GM12878 (cell line): ENCODE data around the gene FHOD3. TPM values are rescaled to one million over a fixed set of nuclear protein-coding genes. Genes with fewer than 3 reads are reported as not detected.
"Not testable (repeated sequence)": the region's sequence is repeated elsewhere in the genome, so short reads cannot be mapped to it uniquely, and the experiment has no call there.

Experiments used
- ATAC-seq: fragments of 200-7000 bp; cut with Tn5 transposase; 3 replicates; pipeline ENCODE4 v1.9.1; 2020; ENCODE audit warnings: mild to moderate bottlenecking, moderate library complexity
- BruUV-seq: library from RNA; stranded (reverse); fragments of 400-500 nt; replicated peaks from 2 replicates; lab custom pipeline; 2021; lab: Mats Ljungman, UMichigan
- CTCF ChIA-PET: fragments of 300-600 bp; sonication (Branson Sonifier 250); formaldehyde crosslinking; extraction: SDS; loops from one replicate; lab custom pipeline; 2021; ENCODE audit warnings: inconsistent platforms; lab: Yijun Ruan, JAX
- POLR2A ChIA-PET: fragments of 350-600 bp; formaldehyde crosslinking; extraction: SDS; loops from one replicate; lab custom pipeline; 2021; ENCODE audit warnings: inconsistent platforms; lab: Charles Lee
- RAD21 ChIA-PET: fragments of 300-600 bp; sonication (Branson Sonifier 250); formaldehyde crosslinking; loops from one replicate; lab custom pipeline; 2023; ENCODE audit warnings: antibody characterized with exemption; ENCODE audit not compliant: unreplicated experiment; lab: Charles Lee
- SMC1A ChIA-PET: fragments of 300-600 bp; sonication (Branson Sonifier 250); formaldehyde crosslinking; loops from one replicate; lab custom pipeline; 2023; ENCODE audit not compliant: unreplicated experiment, uncharacterized antibody; lab: Charles Lee
- DNase-seq: peaks from one replicate; pipeline ENCODE4 v3.0.0-alpha.2; 2011; ENCODE audit warnings: low read depth, low spot score
- FAIRE-seq: peaks from 3 replicates; lab custom pipeline; 2011; peaks lifted over from hg19 to GRCh38; lab: Jason Lieb, UNC
- H2AFZ ChIP-seq: 2 replicates; pipeline ENCODE4 v1.6.0; 2011; ENCODE audit warnings: low read depth, low read length, control low read depth; ENCODE audit not compliant: control insufficient read depth
- H3K27ac ChIP-seq: 2 replicates; pipeline ENCODE4 v1.5.1; 2011; ENCODE audit warnings: control low read depth; ENCODE audit not compliant: control insufficient read depth, insufficient read depth
- H3K27me3 ChIP-seq, 2 experiments: replicated peaks in 1 of 2; 2 replicates each; pipeline versions ENCODE4 v1.6.0 to v1.6.1; 2011; ENCODE audit warnings: low read length in 1 of 2; ENCODE audit not compliant: control insufficient read depth in 2 of 2, insufficient read depth in 2 of 2
- H3K36me3 ChIP-seq, 2 experiments: 2 replicates each; pipeline ENCODE4 v1.5.1; 2011; ENCODE audit warnings: low read length in 1 of 2; ENCODE audit not compliant: control insufficient read depth in 2 of 2, insufficient read depth in 2 of 2
- H3K4me1 ChIP-seq: 2 replicates; pipeline ENCODE4 v1.6.1; 2011; ENCODE audit warnings: mild to moderate bottlenecking, low read length, moderate library complexity, mixed read lengths; ENCODE audit not compliant: control insufficient read depth, insufficient read depth
- H3K4me2 ChIP-seq: 2 replicates; pipeline ENCODE4 v1.6.0; 2011; ENCODE audit warnings: control low read depth; ENCODE audit not compliant: control insufficient read depth, insufficient read depth
- H3K4me3 ChIP-seq: fragments of 200-600 bp; sonication (generic); 2 replicates; pipeline ENCODE4 v1.5.1; 2016
- H3K79me2 ChIP-seq: 2 replicates; pipeline ENCODE4 v1.6.0; 2011; ENCODE audit warnings: low read length; ENCODE audit not compliant: control insufficient read depth, insufficient read depth
- H3K9ac ChIP-seq: 2 replicates; pipeline ENCODE4 v1.8.0; 2011; ENCODE audit warnings: low read length, control low read depth, mixed read lengths; ENCODE audit not compliant: control insufficient read depth, insufficient read depth
- H3K9me3 ChIP-seq: replicated peaks from 3 replicates; pipeline ENCODE4 v1.5.1; 2011; ENCODE audit warnings: mild to moderate bottlenecking, low read length; ENCODE audit not compliant: control insufficient read depth, insufficient read depth
- H4K20me1 ChIP-seq: 2 replicates; pipeline ENCODE4 v1.6.0; 2011; ENCODE audit not compliant: control insufficient read depth, insufficient read depth
- HCFC1 ChIP-seq: fragments of 150-350 bp; IDR thresholded peaks from 2 replicates; pipeline ENCODE4 v1.6.1; 2014; ENCODE audit warnings: low read length
- WGBS: methylation state at CpG from one replicate; pipeline ENCODE4 v1.1.6; 2016; ENCODE audit warnings: low lambda C conversion rate; ENCODE audit not compliant: insufficient replicate concordance, insufficient coverage; ENCODE audit errors: missing lambda C conversion rate; 5-methylcytosine and 5-hydroxymethylcytosine counted together
- in situ Hi-C: fragments of 300-500 bp; cut with MboI; formaldehyde crosslinking; loops from 9 replicates; pipeline ENCODE4 v1.14.3; 2018; ENCODE audit warnings: mixed read lengths
- intact Hi-C: fragments of 100-400 bp; cut with micrococcal nuclease; formaldehyde crosslinking; loops from one replicate; pipeline ENCODE4 v1.14.2; 2022; ENCODE audit not compliant: unreplicated experiment
- polyA plus RNA-seq, 11 experiments: library from polyadenylated mRNA; depleted of rRNA in 4 of 11; unstranded in 6 of 11; stranded (reverse) in 5 of 11; fragments of >200 nt; fragmentation: Nextera tagmentation in 4 of 11; fragmentation: Illumina TruSeq in 1 of 11; extraction: Ambion mirVana in 4 of 11; extraction: Trizol in 1 of 11; gene quantifications; 1 replicate in 1 of 11; 2 replicates in 10 of 11; pipeline versions ENCODE4 v1.2.1 to v1.2.3, GENCODE V29; 2011 to 2016; ENCODE audit warnings: inconsistent platforms in 2 of 11, missing spikeins in 2 of 11, low read depth in 1 of 11
- total RNA-seq, 4 experiments: library from RNA; depleted of rRNA in 3 of 4; stranded (reverse); fragments of >200 nt in 3 of 4; fragmentation: Illumina TruSeq in 1 of 4; extraction: Trizol in 1 of 4; gene quantifications; 2 replicates each; pipeline versions ENCODE4 v1.2.1 to v1.2.3, GENCODE V29; 2013 to 2021

The FHOD3 gene
- total and polyA plus RNA-seq, 10 of the 15 experiments (the other 5 are each of a cell fraction or from before 2014, with no cell fraction given) = 0.77 to 26.7 (median 10.4) TPM

GRCh38 chr18:36719630-36720029 is 422.1 kb downstream of the FHOD3 start:
- in situ Hi-C loops (no loop called here), intact Hi-C loops (no loop called here)
- no peak overlapping the region for H3K27ac ChIP-seq
- POLR2A ChIA-PET = no interaction called here
- no peaks in the 10 kb centered on the region for H3K4me1 ChIP-seq
- H3K4me3 ChIP-seq = no peak overlapping the region
- no peaks in the 10 kb centered on the region for H3K27me3 ChIP-seq
- no peak for FAIRE-seq
- no peak overlapping the region for H3K4me2 ChIP-seq
- no peak for DNase-seq
- no peak overlapping the region for H2AFZ ChIP-seq
- 10% methylated on average over 2 of the region's 2 CpGs for WGBS
- no peak for TF ChIP-seq HCFC1
- ATAC-seq = no peak
- RAD21 ChIA-PET = no interaction called here
- no peak overlapping the region for H3K9ac ChIP-seq
- no peaks in the 10 kb centered on the region for H3K36me3 ChIP-seq
- SMC1A ChIA-PET = interaction anchor here (0.5 to 3.2 kb wide), 4 partner anchors 9 to 613 kb away, joined by 3 to 10 read pairs (median 4); no protein-coding TSS in a partner anchor
- H3K9me3 ChIP-seq = no peaks in the 10 kb centered on the region
- BruUV-seq = no TSS peak
- no peaks in the 10 kb centered on the region for H3K79me2 ChIP-seq
- no peaks in the 10 kb centered on the region for H4K20me1 ChIP-seq
- CTCF ChIA-PET = interaction anchor here (0.6 to 1.7 kb wide), 3 partner anchors 9 to 31 kb away, joined by 3 to 11 read pairs (median 4); no protein-coding TSS in a partner anchor

- H3K4me2 ChIP-seq, H3K79me2 ChIP-seq, FAIRE-seq, H3K4me3 ChIP-seq, RAD21 ChIA-PET, H3K27me3 ChIP-seq, H3K36me3 ChIP-seq, intact Hi-C loops, H4K20me1 ChIP-seq, H3K27ac ChIP-seq, H3K9me3 ChIP-seq, BruUV-seq, POLR2A ChIA-PET, ATAC-seq, H3K9ac ChIP-seq, H2AFZ ChIP-seq, DNase-seq, H3K4me1 ChIP-seq, in situ Hi-C loops: not testable (repeated sequence)
- WGBS = 73% methylated on average over 1 of the region's 1 CpG
- CTCF ChIA-PET = interaction anchor here (1.0 kb wide), 1 partner anchor 27 kb away, joined by 3 read pairs; no protein-coding TSS in a partner anchor
- SMC1A ChIA-PET = interaction anchor here (0.6 to 3.2 kb wide), 2 partner anchors 34 to 618 kb away, joined by 3 to 10 read pairs; no protein-coding TSS in a partner anchor
Observed at GRCh38 chr18:36721351-36721750, 423.8 kb downstream of the FHOD3 start.
